Fibroblast of villous mesenchyme (primary cell): ENCODE measurements around the gene ZRSR2. TPM values are rescaled to one million over a fixed set of nuclear protein-coding genes. Genes with fewer than 3 reads are reported as not detected.

Source experiments
- DNase-seq: peaks from one replicate; pipeline ENCODE4 v3.0.0-alpha.2; 2010; ENCODE audit warnings: low read depth
- H3K4me3 ChIP-seq: 2 replicates; pipeline ENCODE4 v1.5.1; 2011; ENCODE audit warnings: low read depth, mild to moderate bottlenecking, low read length
- total RNA-seq: library from RNA; depleted of rRNA; stranded (reverse); fragments of >200 nt; gene quantifications from 2 replicates; pipeline ENCODE4 v1.2.3, GENCODE V29; 2012
- TF ChIP-seq, protein P1 (sequence below): IDR thresholded peaks from 2 replicates; pipeline ENCODE4 v1.5.1; 2012; ENCODE audit warnings: low read depth, mild to moderate bottlenecking, low read length; ENCODE audit not compliant: insufficient read depth

Gene ZRSR2
- total RNA-seq, 1 donor, result 5.6 TPM

DNA sequence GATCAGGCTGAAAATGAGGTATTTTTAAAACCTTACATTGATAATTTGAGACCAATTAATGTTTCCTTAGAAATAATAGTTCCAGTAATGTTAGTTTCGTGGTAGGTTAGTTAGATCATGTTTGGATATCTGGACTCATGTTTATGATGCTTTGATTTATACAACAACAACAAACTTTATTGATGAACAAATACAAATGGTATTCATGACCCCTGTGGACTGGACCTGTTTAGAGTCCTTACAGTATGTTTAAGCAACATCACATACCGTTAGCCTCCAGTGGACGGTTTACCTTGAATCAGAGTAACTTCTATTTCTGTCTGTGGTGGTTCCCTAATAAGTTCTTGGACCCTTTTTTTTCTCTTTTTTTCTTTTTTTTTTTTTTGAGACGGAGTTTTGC is 18.0 kb downstream of the ZRSR2 start:
- TF ChIP-seq, protein P1, sequence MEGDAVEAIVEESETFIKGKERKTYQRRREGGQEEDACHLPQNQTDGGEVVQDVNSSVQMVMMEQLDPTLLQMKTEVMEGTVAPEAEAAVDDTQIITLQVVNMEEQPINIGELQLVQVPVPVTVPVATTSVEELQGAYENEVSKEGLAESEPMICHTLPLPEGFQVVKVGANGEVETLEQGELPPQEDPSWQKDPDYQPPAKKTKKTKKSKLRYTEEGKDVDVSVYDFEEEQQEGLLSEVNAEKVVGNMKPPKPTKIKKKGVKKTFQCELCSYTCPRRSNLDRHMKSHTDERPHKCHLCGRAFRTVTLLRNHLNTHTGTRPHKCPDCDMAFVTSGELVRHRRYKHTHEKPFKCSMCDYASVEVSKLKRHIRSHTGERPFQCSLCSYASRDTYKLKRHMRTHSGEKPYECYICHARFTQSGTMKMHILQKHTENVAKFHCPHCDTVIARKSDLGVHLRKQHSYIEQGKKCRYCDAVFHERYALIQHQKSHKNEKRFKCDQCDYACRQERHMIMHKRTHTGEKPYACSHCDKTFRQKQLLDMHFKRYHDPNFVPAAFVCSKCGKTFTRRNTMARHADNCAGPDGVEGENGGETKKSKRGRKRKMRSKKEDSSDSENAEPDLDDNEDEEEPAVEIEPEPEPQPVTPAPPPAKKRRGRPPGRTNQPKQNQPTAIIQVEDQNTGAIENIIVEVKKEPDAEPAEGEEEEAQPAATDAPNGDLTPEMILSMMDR, result no peak
- peak; percentile 18 for DNase-seq
- no peak overlapping the region for H3K4me3 ChIP-seq

DNA sequence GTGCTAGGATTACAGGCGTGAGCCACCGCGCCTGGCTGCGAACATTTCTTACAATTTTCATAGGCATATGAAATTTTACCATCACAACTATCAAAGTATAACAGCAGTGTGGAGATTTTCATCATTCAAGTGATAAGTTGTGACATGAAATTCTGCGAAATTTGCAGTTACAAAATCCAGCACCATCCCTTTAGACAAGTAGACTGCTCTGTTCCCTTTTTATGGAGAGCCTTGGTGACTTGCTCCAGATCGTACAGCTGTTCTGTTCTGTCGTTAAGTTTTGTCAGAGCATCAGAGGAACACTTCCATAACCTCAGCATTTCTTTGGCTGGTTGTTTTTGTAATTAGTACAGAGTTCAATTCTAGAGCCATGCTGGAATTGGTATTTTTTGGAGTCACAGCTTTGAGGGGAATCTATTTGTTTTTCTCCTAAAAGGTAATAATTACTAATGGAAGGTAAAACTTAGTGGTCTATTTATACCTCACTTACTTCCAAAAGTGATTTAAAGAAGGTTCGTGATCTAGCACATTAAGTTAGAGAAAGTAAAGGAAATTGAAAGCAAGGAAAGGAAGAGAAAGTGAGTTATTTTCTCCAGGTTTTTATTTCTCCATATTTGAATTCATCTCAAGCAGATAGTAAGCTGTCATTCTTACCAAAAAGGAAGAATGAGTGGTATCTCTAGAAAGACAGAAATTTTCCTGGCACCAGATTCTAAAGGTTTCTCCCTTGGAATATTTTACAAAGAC is 22.1 kb downstream of the ZRSR2 start:
- DNase-seq, result no peak
- TF ChIP-seq, protein P1, result no peak
- no peak overlapping the region for H3K4me3 ChIP-seq

- H3K4me3 ChIP-seq, result no peak overlapping the region
- DNase-seq, result no peak
- TF ChIP-seq, protein P1, result no peak
These were observed 23.1 kb downstream of the ZRSR2 start for GRCh38 chrX:15813416-15813815.

DNA sequence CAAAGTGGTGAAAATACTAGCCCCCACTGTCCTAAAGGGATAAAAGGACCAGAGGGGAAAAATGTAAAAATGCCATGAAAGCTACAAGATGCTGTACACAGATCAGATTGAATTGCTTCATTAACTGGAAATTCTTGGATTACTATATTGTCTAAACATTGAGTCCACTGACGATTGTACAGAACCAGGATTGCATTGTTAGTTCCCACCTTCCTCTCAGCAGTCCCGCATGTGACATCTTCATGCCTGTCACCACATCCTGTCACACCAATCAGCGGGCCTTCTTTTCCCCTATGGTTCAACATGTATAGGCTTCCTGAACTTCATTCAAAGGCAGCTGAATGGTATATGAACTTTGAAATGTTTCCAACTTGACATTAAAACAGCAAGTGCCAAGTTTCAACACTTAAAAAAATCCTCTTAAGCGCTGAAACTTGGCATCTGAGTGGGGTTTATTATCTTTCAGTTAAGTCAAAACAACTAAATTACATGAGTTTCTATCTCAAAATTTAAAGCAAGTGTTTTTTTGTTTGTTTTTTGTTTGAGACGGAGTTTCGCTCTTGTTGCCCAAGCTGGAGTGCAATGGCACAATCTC is 24.6 kb downstream of the ZRSR2 start:
- no peak overlapping the region for H3K4me3 ChIP-seq
- TF ChIP-seq, protein P1, result no peak
- DNase-seq, result no peak

- no peak overlapping the region for H3K4me3 ChIP-seq
- no peak for DNase-seq
- TF ChIP-seq, protein P1, result peak; percentile 34
These were observed 25.6 kb downstream of the ZRSR2 start for GRCh38 chrX:15815779-15816437.

GRCh38 chrX:15816438-15816809 is 26.1 kb downstream of the ZRSR2 start:
- TF ChIP-seq, protein P1, result no peak
- no peak for DNase-seq
- no peak overlapping the region for H3K4me3 ChIP-seq
